Spleen (tissue), 7 donors: Measurements from ENCODE around the gene SWI5.

Experiments used
- CTCF ChIP-seq, 11 experiments: fragments of 200-600 bp in 7 of 11; fragments of 450-650 bp in 4 of 11; sonication (generic) in 4 of 11; IDR thresholded peaks in 8 of 11; conservative IDR thresholded peaks in 3 of 11; 1 replicate in 7 of 11; 2 replicates in 4 of 11; pipeline versions ENCODE4 v1.4.0 to v1.8.0; 2016 to 2021; ENCODE audit warnings: antibody characterized with exemption in 11 of 11, inconsistent platforms in 4 of 11, mild to moderate bottlenecking in 1 of 11
- POLR2A ChIP-seq, 3 donors: fragments of 450-650 bp; IDR thresholded peaks; one replicate each; pipeline ENCODE4 v1.5.1; 2017; ENCODE audit warnings: antibody characterized with exemption in 3 of 3, mild to moderate bottlenecking in 1 of 3
- POLR2AphosphoS5 ChIP-seq, 3 donors: sonication (generic); formaldehyde crosslinking; IDR thresholded peaks; one replicate each; pipeline ENCODE4 v1.5.1; 2017; ENCODE audit warnings: antibody characterized with exemption in 3 of 3
- donor health status: DM: no; HTN: no; CAD: no; lungs with moderate emphysema.
- donor health status: DM: no; HTN: no; CAD: no.
- donor health status: DM: no; HTN: no; CAD: no.

GRCh38 chr9:128280084-128280622, 4.1 kb downstream of the SWI5 start:
- TF ChIP-seq CTCF (IDR thresholded peaks at IDR 0.05 in 8 of 11, conservative IDR thresholded peaks at IDR 0.05 in 3 of 11) (no peak), POLR2A (IDR thresholded peaks at IDR 0.05) (no peak), POLR2AphosphoS5 (IDR thresholded peaks at IDR 0.05) (no peak)
